Mesendoderm (in vitro differentiated cells): ENCODE data around the gene C12orf57.

ENCODE experiments used
- DNase-seq: peaks from one replicate; pipeline ENCODE4 v3.0.0; 2013
- H2AK5ac ChIP-seq: 2 replicates; pipeline ENCODE4 v1.6.1; 2013; ENCODE audit warnings: low read length, inconsistent platforms
- H2BK120ac ChIP-seq: 2 replicates; pipeline ENCODE4 v1.6.1; 2013; ENCODE audit warnings: low read depth, mild to moderate bottlenecking, low read length, moderate library complexity, mixed read lengths
- H2BK15ac ChIP-seq: replicated peaks from 2 replicates; pipeline ENCODE4 v1.6.1; 2013; ENCODE audit warnings: low read depth, mild to moderate bottlenecking, moderate library complexity
- H2BK5ac ChIP-seq: 2 replicates; pipeline ENCODE4 v1.6.1; 2013; ENCODE audit warnings: low read length, inconsistent platforms
- H3K18ac ChIP-seq: 2 replicates; pipeline ENCODE4 v1.6.1; 2013; ENCODE audit warnings: mild to moderate bottlenecking, low read length, mixed read lengths
- H3K23ac ChIP-seq: one replicate; pipeline ENCODE4 v1.6.1; 2013; ENCODE audit warnings: low read length
- H3K27ac ChIP-seq: 2 replicates; pipeline ENCODE4 v1.5.1; 2013; ENCODE audit warnings: low read depth, mild to moderate bottlenecking, inconsistent platforms, low read length, moderate library complexity
- H3K27me3 ChIP-seq: 2 replicates; pipeline ENCODE4 v1.6.1; 2013; ENCODE audit warnings: low read length, control low read depth, mild to moderate bottlenecking, inconsistent platforms; ENCODE audit not compliant: insufficient read depth, poor library complexity
- H3K36me3 ChIP-seq: 2 replicates; pipeline ENCODE4 v1.6.1; 2013; ENCODE audit warnings: low read length, inconsistent platforms; ENCODE audit not compliant: control insufficient read depth, insufficient read depth
- H3K4ac ChIP-seq: one replicate; pipeline ENCODE4 v1.6.1; 2013; ENCODE audit warnings: low read depth, mild to moderate bottlenecking, low read length, moderate library complexity
- H3K4me1 ChIP-seq: 2 replicates; pipeline ENCODE4 v1.6.1; 2013; ENCODE audit warnings: low read depth, low read length, inconsistent platforms; ENCODE audit not compliant: control insufficient read depth
- H3K4me2 ChIP-seq: 2 replicates; pipeline ENCODE4 v1.6.1; 2013; ENCODE audit warnings: low read length
- H3K4me3 ChIP-seq: 2 replicates; pipeline ENCODE4 v1.5.1; 2013; ENCODE audit warnings: mild to moderate bottlenecking, low read length
- H3K56ac ChIP-seq: one replicate; pipeline ENCODE4 v1.6.1; 2013; ENCODE audit warnings: low read length
- H3K79me1 ChIP-seq: 2 replicates; pipeline ENCODE4 v1.6.1; 2013; ENCODE audit warnings: low read length, inconsistent platforms
- H3K79me2 ChIP-seq: 2 replicates; pipeline ENCODE4 v1.6.1; 2013; ENCODE audit warnings: mild to moderate bottlenecking, low read length; ENCODE audit not compliant: control insufficient read depth, insufficient read depth
- H3K9ac ChIP-seq: 2 replicates; pipeline ENCODE4 v1.6.1; 2013; ENCODE audit warnings: low read length, inconsistent platforms
- H4K5ac ChIP-seq: one replicate; pipeline ENCODE4 v1.6.1; 2013; ENCODE audit warnings: low read length
- H4K8ac ChIP-seq: one replicate; pipeline ENCODE4 v1.6.1; 2013; ENCODE audit warnings: low read depth, mild to moderate bottlenecking, control low read depth, low read length, moderate library complexity
- WGBS: extraction: QIAGEN DNeasy Blood & Tissue Kit; methylation state at CpG from one replicate; pipeline ENCODE4 v1.1.7; 2013; ENCODE audit warnings: low lambda C conversion rate, missing lambda C conversion rate; ENCODE audit not compliant: insufficient coverage; ENCODE audit errors: extremely low coverage; 5-methylcytosine and 5-hydroxymethylcytosine counted together

Gene C12orf57

GRCh38 chr12:6961278-6961694, 17.5 kb downstream of the C12orf57 start:
- no peak for DNase-seq
- Histone ChIP-seq H3K27ac (peak overlapping the region; percentile 93), H3K4me3 (no peak overlapping the region), H3K4me1 (peaks cover 10% of the 10 kb centered on the region), H2AK5ac (peak overlapping the region; percentile 60), H3K79me2 (peaks cover 15% of the 10 kb centered on the region), H3K23ac (no peak overlapping the region), H2BK120ac (no peak overlapping the region), H2BK15ac (no peak overlapping the region), H3K56ac (peak overlapping the region; percentile 97), H3K4ac (peak overlapping the region; percentile 77), H3K36me3 (peaks cover 2% of the 10 kb centered on the region), H3K4me2 (peak overlapping the region; percentile 63), H4K5ac (peak overlapping the region; percentile 33), H3K79me1 (peaks cover 2% of the 10 kb centered on the region), H2BK5ac (peak overlapping the region; percentile 77), H3K18ac (peak overlapping the region; percentile 51), H3K9ac (peak overlapping the region; percentile 97), H3K27me3 (no peaks in the 10 kb centered on the region), H4K8ac (no peak overlapping the region)
- WGBS: no CpG with 5 or more reads among the region's 24 CpGs

GRCh38 chr12:6961695-6962284, 18.0 kb downstream of the C12orf57 start:
- Histone ChIP-seq H3K36me3 (peaks cover 4% of the 10 kb centered on the region), H3K4me2 (peak overlapping the region; percentile 63), H2BK5ac (peak overlapping the region; percentile 78), H3K23ac (peak overlapping the region; percentile 39), H3K9ac (peak overlapping the region; percentile 97), H4K8ac (no peak overlapping the region), H4K5ac (peak overlapping the region; percentile 33), H3K27me3 (no peaks in the 10 kb centered on the region), H3K4me3 (no peak overlapping the region), H3K56ac (peak overlapping the region; percentile 97), H2BK120ac (no peak overlapping the region), H3K4me1 (peaks cover 10% of the 10 kb centered on the region), H3K18ac (peak overlapping the region; percentile 52), H2BK15ac (no peak overlapping the region), H3K79me1 (peaks cover 2% of the 10 kb centered on the region), H2AK5ac (peak overlapping the region; percentile 60), H3K27ac (peak overlapping the region; percentile 93), H3K79me2 (peaks cover 15% of the 10 kb centered on the region), H3K4ac (peak overlapping the region; percentile 77)
- no CpG with 5 or more reads among the region's 16 CpGs for WGBS
- DNase-seq: peak; percentile 97

GRCh38 chr12:6962285-6963015, 18.6 kb downstream of the C12orf57 start:
- Histone ChIP-seq H3K4me2 (peak overlapping the region; percentile 63), H2BK120ac (peak overlapping the region; percentile 1), H3K18ac (peak overlapping the region; percentile 52), H3K27me3 (no peaks in the 10 kb centered on the region), H4K5ac (no peak overlapping the region), H3K4me3 (peak overlapping the region; percentile 3), H3K23ac (peak overlapping the region; percentile 90), H3K4ac (peak overlapping the region; percentile 76), H3K79me1 (peaks cover 5% of the 10 kb centered on the region), H2BK5ac (peak overlapping the region; percentile 59), H3K36me3 (peaks cover 8% of the 10 kb centered on the region), H3K27ac (peak overlapping the region; percentile 93), H4K8ac (peak overlapping the region; percentile 6), H3K9ac (peak overlapping the region; percentile 97), H3K4me1 (peaks cover 10% of the 10 kb centered on the region), H3K79me2 (peaks cover 16% of the 10 kb centered on the region), H2AK5ac (peak overlapping the region; percentile 67), H2BK15ac (no peak overlapping the region), H3K56ac (peak overlapping the region; percentile 97)
- no CpG with 5 or more reads among the region's 25 CpGs for WGBS
- peak; percentile 64 for DNase-seq

- Histone ChIP-seq H3K36me3 (peaks cover 11% of the 10 kb centered on the region), H2BK120ac (no peak overlapping the region), H3K4me2 (peak overlapping the region; percentile 56), H3K4ac (peak overlapping the region; percentile 76), H3K9ac (peak overlapping the region; percentile 97), H2BK5ac (peak overlapping the region; percentile 83), H3K4me3 (peak overlapping the region; percentile 84), H3K56ac (peak overlapping the region; percentile 97), H3K79me1 (peaks cover 8% of the 10 kb centered on the region), H3K27ac (peak overlapping the region; percentile 93), H2BK15ac (no peak overlapping the region), H3K23ac (peak overlapping the region; percentile 99), H3K27me3 (no peaks in the 10 kb centered on the region), H3K18ac (peak overlapping the region; percentile 52), H3K4me1 (peaks cover 10% of the 10 kb centered on the region), H4K8ac (no peak overlapping the region), H3K79me2 (peaks cover 19% of the 10 kb centered on the region), H4K5ac (no peak overlapping the region), H2AK5ac (no peak overlapping the region)
- DNase-seq: peak; percentile 86
- WGBS: no CpG with 5 or more reads among the region's 32 CpGs
Measured at GRCh38 chr12:6963016-6963731, 19.4 kb downstream of the C12orf57 start.

- no peaks in the 10 kb centered on the region for H3K27me3 ChIP-seq
- peak overlapping the region; percentile 84 for H3K4me3 ChIP-seq
- H2BK5ac ChIP-seq: no peak overlapping the region
- H3K18ac ChIP-seq: peak overlapping the region; percentile 8
- H3K4ac ChIP-seq: peak overlapping the region; percentile 76
- H3K56ac ChIP-seq: peak overlapping the region; percentile 97
- peaks cover 16% of the 10 kb centered on the region for H3K36me3 ChIP-seq
- WGBS: no CpG with 5 or more reads among the region's 17 CpGs
- peak overlapping the region; percentile 57 for H3K4me2 ChIP-seq
- H3K23ac ChIP-seq: no peak overlapping the region
- H3K9ac ChIP-seq: peak overlapping the region; percentile 97
- H2BK120ac ChIP-seq: no peak overlapping the region
- peaks cover 10% of the 10 kb centered on the region for H3K4me1 ChIP-seq
- H2BK15ac ChIP-seq: no peak overlapping the region
- no peak overlapping the region for H4K8ac ChIP-seq
- peak overlapping the region; percentile 1 for H4K5ac ChIP-seq
- peaks cover 14% of the 10 kb centered on the region for H3K79me1 ChIP-seq
- H2AK5ac ChIP-seq: peak overlapping the region; percentile 91
- H3K27ac ChIP-seq: peak overlapping the region; percentile 39
- H3K79me2 ChIP-seq: peaks cover 26% of the 10 kb centered on the region
- no peak for DNase-seq
Measured at GRCh38 chr12:6963791-6964413, 20.1 kb downstream of the C12orf57 start.
